ENCODE data around the gene ADISSP. TPM values are rescaled to one million over a fixed set of nuclear protein-coding genes. Genes with fewer than 3 reads are reported as not detected.

ADISSP gene
- total RNA-seq, 1 donor, result 18.5 TPM

- peaks cover 52% of the 10 kb centered on the region for H3K36me3 ChIP-seq (ENCODE audit: insufficient read depth, low read length)
- peaks cover 53% of the 10 kb centered on the region for H3K79me2 ChIP-seq (ENCODE audit: insufficient read depth, low read length)
These were observed 30.8 kb upstream of the ADISSP start for GRCh38 chr20:3798373-3798768.

GRCh38 chr20:3797592-3798372 is 30.2 kb upstream of the ADISSP start:
- no peak overlapping the region for H2AFZ ChIP-seq (ENCODE audit: low read length)
- H3K27me3 ChIP-seq (ENCODE audit: insufficient read depth, low read length), result no peaks in the 10 kb centered on the region
- H3K4me2 ChIP-seq (ENCODE audit: insufficient read depth, low read length), result peak overlapping the region; percentile 89
- TF ChIP-seq CTCF (IDR thresholded peaks at IDR 0.05; ENCODE audit: extremely low read depth, low read depth, low read length), result no peak
- H3K4me1 ChIP-seq (ENCODE audit: insufficient read depth, low read length), result peaks cover 27% of the 10 kb centered on the region
- H3K27ac ChIP-seq (ENCODE audit: low read depth, low read length), result peak overlapping the region; percentile 63
- DNase-seq (ENCODE audit: insufficient read length, low spot score, missing footprints), result peak; percentile 91
- H3K9me3 ChIP-seq (ENCODE audit: low read depth, low read length), result no peaks in the 10 kb centered on the region
- peaks cover 47% of the 10 kb centered on the region for H3K36me3 ChIP-seq (ENCODE audit: insufficient read depth, low read length)
- peaks cover 53% of the 10 kb centered on the region for H3K79me2 ChIP-seq (ENCODE audit: insufficient read depth, low read length)
- peak overlapping the region; percentile 90 for H3K4me3 ChIP-seq (ENCODE audit: insufficient read depth, low read length)
- H4K20me1 ChIP-seq (ENCODE audit: insufficient read depth, low read length), result peaks cover 10% of the 10 kb centered on the region

More at GRCh38 chr20:3798373-3798768, 30.8 kb upstream of the ADISSP start:
- no peaks in the 10 kb centered on the region for H3K27me3 ChIP-seq (ENCODE audit: insufficient read depth, low read length)
- H3K4me3 ChIP-seq (ENCODE audit: insufficient read depth, low read length), result peak overlapping the region; percentile 90
- peaks cover 10% of the 10 kb centered on the region for H4K20me1 ChIP-seq (ENCODE audit: insufficient read depth, low read length)
- peak overlapping the region; percentile 89 for H3K4me2 ChIP-seq (ENCODE audit: insufficient read depth, low read length)
- DNase-seq (ENCODE audit: insufficient read length, low spot score, missing footprints), result no peak
- H2AFZ ChIP-seq (ENCODE audit: low read length), result no peak overlapping the region
- H3K9me3 ChIP-seq (ENCODE audit: low read depth, low read length), result no peaks in the 10 kb centered on the region
- peaks cover 27% of the 10 kb centered on the region for H3K4me1 ChIP-seq (ENCODE audit: insufficient read depth, low read length)
- TF ChIP-seq CTCF (IDR thresholded peaks at IDR 0.05; ENCODE audit: extremely low read depth, low read depth, low read length), result no peak
- H3K27ac ChIP-seq (ENCODE audit: low read depth, low read length), result peak overlapping the region; percentile 63

GRCh38 chr20:3797226-3797545 is 29.6 kb upstream of the ADISSP start:
- peaks cover 41% of the 10 kb centered on the region for H3K36me3 ChIP-seq (ENCODE audit: insufficient read depth, low read length)

More at GRCh38 chr20:3797226-3797545, 29.6 kb upstream of the ADISSP start:
- Histone ChIP-seq H3K4me3 (ENCODE audit: insufficient read depth, low read length) (peak overlapping the region; percentile 90), H3K79me2 (ENCODE audit: insufficient read depth, low read length) (peaks cover 53% of the 10 kb centered on the region), H4K20me1 (ENCODE audit: insufficient read depth, low read length) (peaks cover 10% of the 10 kb centered on the region), H3K4me2 (ENCODE audit: insufficient read depth, low read length) (peak overlapping the region; percentile 89), H2AFZ (ENCODE audit: low read length) (no peak overlapping the region), H3K27me3 (ENCODE audit: insufficient read depth, low read length) (no peaks in the 10 kb centered on the region), H3K9me3 (ENCODE audit: low read depth, low read length) (no peaks in the 10 kb centered on the region), H3K4me1 (ENCODE audit: insufficient read depth, low read length) (peaks cover 27% of the 10 kb centered on the region), H3K27ac (ENCODE audit: low read depth, low read length) (peak overlapping the region; percentile 63)
- no peak for TF ChIP-seq CTCF (IDR thresholded peaks at IDR 0.05; ENCODE audit: extremely low read depth, low read depth, low read length)
- no peak for DNase-seq (ENCODE audit: insufficient read length, low spot score, missing footprints)

Measured in osteoblast (primary cell).